ENCODE data around the gene CHD3. TPM values are rescaled to one million over a fixed set of nuclear protein-coding genes. Genes with fewer than 3 reads are reported as not detected.

Gene CHD3
- total and polyA plus RNA-seq, 2 of the 13 experiments (the other 11 are each of a cell fraction or from before 2014, with no cell fraction given): 2.7 to 3.7 TPM

- TF ChIP-seq ZNF263 (CRISPR knock-in tag; IDR thresholded peaks at IDR 0.05) (no peak), CSRNP1 (CRISPR knock-in tag; IDR thresholded peaks at IDR 0.05) (peak; percentile 72; the same call in 1 of the 2 replicates), RBM39 (IDR thresholded peaks at IDR 0.05; ENCODE audit: low read depth, low read length, poor library complexity, severe bottlenecking) (no peak), DR1 (CRISPR knock-in tag; IDR thresholded peaks at IDR 0.05) (peak; percentile 53; the same call in 1 of the 2 replicates), POGK (CRISPR knock-in tag; conservative IDR thresholded peaks at IDR 0.05) (peak; percentile 34; the same call in 1 of the 2 replicates), ZNF234 (CRISPR knock-in tag; conservative IDR thresholded peaks at IDR 0.05) (0 out of 2 replicates have a peak, but pooled peaks have one; percentile 58), SKI (IDR thresholded peaks at IDR 0.05; ENCODE audit: partially characterized antibody) (peak; percentile 34), KDM6A (CRISPR knock-in tag; IDR thresholded peaks at IDR 0.05; ENCODE audit: low read depth) (no peak), ELK4 (CRISPR knock-in tag; IDR thresholded peaks at IDR 0.05; ENCODE audit: borderline replicate concordance) (no peak), RFX3 (CRISPR knock-in tag; IDR thresholded peaks at IDR 0.05) (peak; percentile 83), FOXJ3 (CRISPR knock-in tag; IDR thresholded peaks at IDR 0.05; ENCODE audit: borderline replicate concordance) (no peak), SNAI1 (CRISPR knock-in tag; IDR thresholded peaks at IDR 0.05; ENCODE audit: borderline replicate concordance) (no peak), ZNF180 (CRISPR knock-in tag; IDR thresholded peaks at IDR 0.05; ENCODE audit: borderline replicate concordance, low read depth) (no peak), AHDC1 (CRISPR knock-in tag; IDR thresholded peaks at IDR 0.05; ENCODE audit: borderline replicate concordance) (no peak), SRSF4 (IDR thresholded peaks at IDR 0.05; ENCODE audit: low read depth, low read length, poor library complexity, severe bottlenecking) (no peak), ZNF777 (CRISPR knock-in tag; IDR thresholded peaks at IDR 0.05) (0 out of 2 replicates have a peak, but pooled peaks have one; percentile 3)
Observed at GRCh38 chr17:7857713-7858521, 30.7 kb upstream of the CHD3 start, which contains the start of gene CYB5D1 (continued).
